PC-3 (cell line): Measurements from ENCODE around the gene ZACN. TPM values are rescaled to one million over a fixed set of nuclear protein-coding genes. Genes with fewer than 3 reads are reported as not detected.

ENCODE experiments used
- ATAC-seq: fragments of 200-7000 bp; cut with Tn5 transposase; 2 replicates; pipeline ENCODE4 v1.9.1; 2020; ENCODE audit warnings: mild to moderate bottlenecking, moderate library complexity
- BruUV-seq: library from RNA; stranded (reverse); fragments of 400-500 nt; replicated peaks from 2 replicates; lab custom pipeline; 2021; lab: Mats Ljungman, UMichigan
- CTCF ChIA-PET: fragments of 300-600 bp; sonication (Branson Sonifier 250); formaldehyde crosslinking; loops from one replicate; lab custom pipeline; 2022; ENCODE audit warnings: antibody characterized with exemption; lab: Charles Lee
- POLR2A ChIA-PET: fragments of 300-600 bp; sonication (Branson Sonifier 250); formaldehyde crosslinking; loops from one replicate; lab custom pipeline; 2022; ENCODE audit warnings: antibody characterized with exemption; ENCODE audit not compliant: unreplicated experiment; lab: Charles Lee
- DNase-seq: peaks from one replicate; pipeline ENCODE4 v3.0.0-alpha.2; 2015
- H2AFZ ChIP-seq: fragments of 300-600 bp; sonication (generic); 2 replicates; pipeline ENCODE4 v1.6.0; 2016; ENCODE audit warnings: antibody characterized with exemption, low read length
- H3F3A ChIP-seq: fragments of 300-600 bp; sonication (generic); one replicate; pipeline ENCODE4 v1.6.0; 2017; ENCODE audit warnings: antibody characterized with exemption, low read length, control low read depth, mild to moderate bottlenecking; ENCODE audit not compliant: unreplicated experiment
- H3K27ac ChIP-seq: fragments of 300-600 bp; sonication (generic); 2 replicates; pipeline ENCODE4 v1.5.1; 2016; ENCODE audit warnings: mild to moderate bottlenecking, low read length
- H3K27me3 ChIP-seq: fragments of 300-600 bp; sonication (generic); 2 replicates; pipeline ENCODE4 v1.6.1; 2016; ENCODE audit warnings: low read length, mixed read lengths
- H3K36me3 ChIP-seq: fragments of 300-600 bp; sonication (generic); 2 replicates; pipeline ENCODE4 v1.6.1; 2016; ENCODE audit warnings: low read depth, mixed run types, low read length, mixed read lengths
- H3K4me1 ChIP-seq: fragments of 300-600 bp; sonication (generic); 2 replicates; pipeline ENCODE4 v1.5.1; 2016; ENCODE audit warnings: low read length; ENCODE audit not compliant: insufficient read depth
- H3K4me2 ChIP-seq: fragments of 300-600 bp; sonication (generic); 2 replicates; pipeline ENCODE4 v1.6.0; 2016; ENCODE audit warnings: low read length
- H3K4me3 ChIP-seq: fragments of 300-600 bp; sonication (generic); 2 replicates; pipeline ENCODE4 v1.5.1; 2016; ENCODE audit warnings: mild to moderate bottlenecking, low read length, mixed read lengths
- H3K79me2 ChIP-seq: fragments of 300-600 bp; sonication (generic); 2 replicates; pipeline ENCODE4 v1.6.1; 2017; ENCODE audit warnings: low read length, mixed read lengths
- H3K9ac ChIP-seq: fragments of 300-600 bp; sonication (generic); 2 replicates; pipeline ENCODE4 v1.6.0; 2016; ENCODE audit warnings: mild to moderate bottlenecking, low read length
- H3K9me2 ChIP-seq: fragments of 300-600 bp; sonication (generic); replicated peaks from 2 replicates; pipeline ENCODE4 v1.6.1; 2016; ENCODE audit warnings: mixed run types, low read length, mixed read lengths
- H3K9me3 ChIP-seq: fragments of 300-600 bp; sonication (generic); 2 replicates; pipeline ENCODE4 v1.6.1; 2016; ENCODE audit warnings: low read length, mixed read lengths
- H4K20me1 ChIP-seq: fragments of 300-600 bp; sonication (generic); 2 replicates; pipeline ENCODE4 v1.6.1; 2016; ENCODE audit warnings: low read length, mixed read lengths
- EZH2 ChIP-seq: fragments of 300-600 bp; sonication (generic); IDR thresholded peaks from one replicate; pipeline ENCODE4 v1.6.1; 2017; ENCODE audit warnings: antibody characterized with exemption, mild to moderate bottlenecking, low read length; ENCODE audit not compliant: unreplicated experiment
- EZH2phosphoT487 ChIP-seq: fragments of 300-600 bp; sonication (generic); IDR thresholded peaks from 2 replicates; pipeline ENCODE4 v1.6.1; 2018; ENCODE audit warnings: mild to moderate bottlenecking, antibody characterized with exemption, low read length, borderline replicate concordance
- intact Hi-C: fragments of 100-400 bp; cut with micrococcal nuclease; formaldehyde crosslinking; loops from 2 replicates; pipeline ENCODE4 v1.9.0; 2023
- total RNA-seq: library from RNA; depleted of rRNA; stranded (reverse); fragments of >200 nt; gene quantifications from 2 replicates; pipeline ENCODE4 v1.2.3, GENCODE V29; 2014
- TF ChIP-seq, protein P1 (sequence below): fragments of 300-600 bp; sonication (generic); conservative IDR thresholded peaks from 2 replicates; pipeline ENCODE4 v1.5.1; 2017; ENCODE audit warnings: antibody characterized with exemption, low read depth, mild to moderate bottlenecking, low read length

Gene ZACN
- total RNA-seq, 1 experiment from 2014 or later, result 0.11 TPM

DNA sequence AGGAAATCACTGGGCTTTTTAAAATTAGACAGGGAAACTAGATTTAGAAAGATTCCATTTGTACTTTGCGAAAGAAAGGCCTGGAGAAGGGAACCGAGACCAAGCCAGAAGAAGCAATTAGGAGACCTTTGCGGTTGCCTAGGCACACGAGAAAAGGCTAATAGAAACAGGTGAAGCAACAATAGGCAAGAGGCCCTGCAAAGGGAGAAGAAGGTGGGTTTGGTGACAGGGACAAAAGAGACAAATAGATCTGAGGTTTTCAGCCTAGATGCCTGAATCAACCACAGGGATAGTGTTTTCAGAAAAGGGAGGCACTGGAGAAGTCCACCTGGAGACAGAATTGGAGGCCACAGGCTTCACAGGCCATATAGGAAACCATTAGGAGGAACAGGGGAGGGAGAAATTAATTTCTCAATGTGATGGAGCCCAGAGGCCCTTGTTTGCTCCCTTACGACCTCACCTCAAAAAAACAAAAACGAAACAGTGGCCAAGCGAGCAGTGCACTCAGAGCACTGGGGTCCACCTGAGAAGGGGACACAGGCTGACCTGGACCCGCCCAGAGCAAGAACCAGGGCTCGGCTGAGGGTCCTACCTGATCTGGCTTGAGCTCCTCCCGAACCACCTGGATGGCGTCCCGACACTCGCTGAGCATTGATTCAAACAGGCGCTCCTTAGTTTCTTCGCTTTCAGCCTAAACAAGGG, 29.0 kb upstream of the ZACN start:
- peaks cover 72% of the 10 kb centered on the region for H3K36me3 ChIP-seq

GRCh38 chr17:76050538-76051467, 28.2 kb upstream of the ZACN start:
- H3K4me2 ChIP-seq, result peak overlapping the region; percentile 9
- BruUV-seq, result no TSS peak
- peaks cover 69% of the 10 kb centered on the region for H3K36me3 ChIP-seq

More for the DNA sequence above, 29.0 kb upstream of the ZACN start:
- Histone ChIP-seq H3K79me2 (peaks cover 21% of the 10 kb centered on the region), H3K27ac (peak overlapping the region; percentile 63; the same call in 1 of the 2 replicates), H3K4me2 (no peak overlapping the region), H3K27me3 (no peaks in the 10 kb centered on the region), H3K4me1 (peaks cover 36% of the 10 kb centered on the region), H3F3A (peaks cover 4% of the 10 kb centered on the region), H3K9me3 (no peaks in the 10 kb centered on the region), H3K9ac (no peak overlapping the region), H2AFZ (no peak overlapping the region), H3K4me3 (no peak overlapping the region), H3K9me2 (no peaks in the 10 kb centered on the region), H4K20me1 (no peaks in the 10 kb centered on the region)
- no peak for ATAC-seq
- intact Hi-C loops, result no loop called here
- no TSS peak for BruUV-seq
- no peak for DNase-seq
- POLR2A ChIA-PET, result no interaction called here
- CTCF ChIA-PET, result no interaction called here
- no peak for TF ChIP-seq EZH2phosphoT487
- TF ChIP-seq EZH2, result no peak
- TF ChIP-seq, protein P1, sequence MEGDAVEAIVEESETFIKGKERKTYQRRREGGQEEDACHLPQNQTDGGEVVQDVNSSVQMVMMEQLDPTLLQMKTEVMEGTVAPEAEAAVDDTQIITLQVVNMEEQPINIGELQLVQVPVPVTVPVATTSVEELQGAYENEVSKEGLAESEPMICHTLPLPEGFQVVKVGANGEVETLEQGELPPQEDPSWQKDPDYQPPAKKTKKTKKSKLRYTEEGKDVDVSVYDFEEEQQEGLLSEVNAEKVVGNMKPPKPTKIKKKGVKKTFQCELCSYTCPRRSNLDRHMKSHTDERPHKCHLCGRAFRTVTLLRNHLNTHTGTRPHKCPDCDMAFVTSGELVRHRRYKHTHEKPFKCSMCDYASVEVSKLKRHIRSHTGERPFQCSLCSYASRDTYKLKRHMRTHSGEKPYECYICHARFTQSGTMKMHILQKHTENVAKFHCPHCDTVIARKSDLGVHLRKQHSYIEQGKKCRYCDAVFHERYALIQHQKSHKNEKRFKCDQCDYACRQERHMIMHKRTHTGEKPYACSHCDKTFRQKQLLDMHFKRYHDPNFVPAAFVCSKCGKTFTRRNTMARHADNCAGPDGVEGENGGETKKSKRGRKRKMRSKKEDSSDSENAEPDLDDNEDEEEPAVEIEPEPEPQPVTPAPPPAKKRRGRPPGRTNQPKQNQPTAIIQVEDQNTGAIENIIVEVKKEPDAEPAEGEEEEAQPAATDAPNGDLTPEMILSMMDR, result no peak

More at GRCh38 chr17:76050538-76051467, 28.2 kb upstream of the ZACN start:
- ATAC-seq (peak; percentile 57), DNase-seq (peak; percentile 88)
- no peak overlapping the region for H3K9ac ChIP-seq
- no peaks in the 10 kb centered on the region for H3K27me3 ChIP-seq
- H3F3A ChIP-seq, result peaks cover 4% of the 10 kb centered on the region
- TF ChIP-seq EZH2phosphoT487 (no peak), EZH2 (no peak)
- TF ChIP-seq, protein P1, result no peak
- peak overlapping the region; percentile 63 for H3K27ac ChIP-seq
- ChIA-PET CTCF (interaction anchor here (0.6 kb wide), 1 partner anchor 37 kb away, joined by 3 read pairs; no protein-coding TSS in a partner anchor), POLR2A (no interaction called here)
- H3K79me2 ChIP-seq, result peaks cover 21% of the 10 kb centered on the region
- H3K4me1 ChIP-seq, result peaks cover 38% of the 10 kb centered on the region
- no peak overlapping the region for H2AFZ ChIP-seq
- intact Hi-C loops, result no loop called here
- H3K9me2 ChIP-seq, result no peaks in the 10 kb centered on the region
- H3K4me3 ChIP-seq, result no peak overlapping the region
- no peaks in the 10 kb centered on the region for H4K20me1 ChIP-seq
- no peaks in the 10 kb centered on the region for H3K9me3 ChIP-seq
